Esophagus squamous epithelium (tissue), 4 donors: ENCODE results near the gene PHIP.

Experiments used
- CTCF ChIP-seq, 6 experiments: fragments of 450-650 bp in 4 of 6; fragments of 200-600 bp in 2 of 6; sonication (generic) in 2 of 6; IDR thresholded peaks; one replicate each; pipeline ENCODE4 v1.5.1; 2016 to 2019; ENCODE audit warnings: antibody characterized with exemption in 6 of 6, mild to moderate bottlenecking in 4 of 6, moderate library complexity in 4 of 6
- POLR2A ChIP-seq, 4 donors: fragments of 450-650 bp; IDR thresholded peaks; one replicate each; pipeline ENCODE4 v1.6.1; 2017; ENCODE audit warnings: antibody characterized with exemption in 4 of 4, mild to moderate bottlenecking in 4 of 4, moderate library complexity in 3 of 4

DNA sequence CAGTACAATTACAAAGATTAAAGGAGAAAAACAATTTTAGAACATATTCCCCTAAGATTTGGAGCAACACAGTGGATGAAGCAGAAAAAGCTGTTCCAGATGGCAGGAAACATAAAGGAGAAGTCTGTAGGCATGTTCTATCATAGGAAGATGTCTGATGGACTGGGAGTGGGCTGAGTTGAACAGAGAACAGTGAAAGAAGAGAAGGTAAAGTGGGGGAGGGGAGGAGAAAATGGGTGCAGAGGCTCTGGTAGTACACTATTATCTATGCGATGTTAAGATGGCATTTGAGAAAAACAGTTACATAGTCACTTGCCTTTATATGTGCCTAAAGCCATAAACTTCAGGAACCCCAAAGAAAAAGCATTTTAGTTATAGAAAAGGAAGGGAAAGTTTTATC is 4.2 kb upstream of the PHIP start:
- no peak for TF ChIP-seq POLR2A (IDR thresholded peaks at IDR 0.05)
- TF ChIP-seq CTCF (IDR thresholded peaks at IDR 0.05): no peak
